GM18909 (cell line): Measurements from ENCODE around the gene TEX11.
"Not testable (repeated sequence)": the region's sequence is repeated elsewhere in the genome, so short reads cannot be mapped to it uniquely, and the experiment has no call there.

ENCODE experiments used
- ATAC-seq: cut with Tn5 transposase; IDR thresholded peaks from one replicate; pipeline ENCODE4 v1.9.1; 2021; ENCODE audit warnings: mild to moderate bottlenecking; ENCODE audit not compliant: unreplicated experiment, poor library complexity

TEX11 gene

GRCh38 chrX:70769659-70770227, 138.8 kb downstream of the TEX11 start:
- ATAC-seq: no peak

- ATAC-seq: no peak
Observed at GRCh38 chrX:70762285-70762684, 146.2 kb downstream of the TEX11 start.

- no peak for ATAC-seq
Observed at GRCh38 chrX:70755850-70756249, 152.7 kb downstream of the TEX11 start.

- no peak for ATAC-seq
Observed at GRCh38 chrX:70754169-70754848, 154.2 kb downstream of the TEX11 start.

GRCh38 chrX:70733774-70734173, 174.7 kb downstream of the TEX11 start:
- not testable (repeated sequence) for ATAC-seq

GRCh38 chrX:70727961-70728360, 180.6 kb downstream of the TEX11 start:
- ATAC-seq: not testable (repeated sequence)

GRCh38 chrX:70720721-70721120, 187.8 kb downstream of the TEX11 start:
- ATAC-seq: no peak

GRCh38 chrX:70711336-70711735, 197.2 kb downstream of the TEX11 start:
- ATAC-seq: not testable (repeated sequence)

GRCh38 chrX:70694339-70695122, 214.0 kb downstream of the TEX11 start:
- no peak for ATAC-seq

GRCh38 chrX:70679455-70679854, 229.1 kb downstream of the TEX11 start:
- ATAC-seq: not testable (repeated sequence)

GRCh38 chrX:70675284-70675683, 233.2 kb downstream of the TEX11 start:
- ATAC-seq: no peak

- no peak for ATAC-seq
Observed at GRCh38 chrX:70672326-70672725, 236.2 kb downstream of the TEX11 start.

GRCh38 chrX:70669120-70669519, 239.4 kb downstream of the TEX11 start:
- ATAC-seq: no peak

- ATAC-seq: no peak
Observed at GRCh38 chrX:70664726-70665125, 243.8 kb downstream of the TEX11 start.

- not testable (repeated sequence) for ATAC-seq
Observed at GRCh38 chrX:70661124-70661523, 247.4 kb downstream of the TEX11 start.

- ATAC-seq: not testable (repeated sequence)
Observed at GRCh38 chrX:70657546-70657945, 251.0 kb downstream of the TEX11 start.

GRCh38 chrX:70656304-70656703, 252.2 kb downstream of the TEX11 start:
- ATAC-seq: no peak

- not testable (repeated sequence) for ATAC-seq
Observed at GRCh38 chrX:70647910-70648309, 260.6 kb downstream of the TEX11 start.

GRCh38 chrX:70636218-70636617, 272.3 kb downstream of the TEX11 start:
- ATAC-seq: no peak

GRCh38 chrX:70635669-70636068, 272.8 kb downstream of the TEX11 start:
- ATAC-seq: no peak

- ATAC-seq: no peak
Observed at GRCh38 chrX:70635227-70635626, 273.3 kb downstream of the TEX11 start.
